Subcutaneous abdominal adipose tissue (tissue), 5 donors: Measurements from ENCODE around the gene PTCD3.

Source experiments
- H3K27ac ChIP-seq: one replicate; pipeline ENCODE4 v1.7.0; 2013; ENCODE audit warnings: low read depth, mild to moderate bottlenecking, inconsistent platforms, low read length, moderate library complexity
- H3K27me3 ChIP-seq, 5 donors: one replicate each; pipeline ENCODE4 v1.7.0; 2013; ENCODE audit warnings: low read length in 5 of 5, inconsistent platforms in 1 of 5; ENCODE audit not compliant: control insufficient read depth in 5 of 5, insufficient read depth in 4 of 5
- H3K36me3 ChIP-seq, 5 donors: one replicate each; pipeline ENCODE4 v1.7.0; 2013; ENCODE audit warnings: low read length in 5 of 5; ENCODE audit not compliant: control insufficient read depth in 5 of 5, insufficient read depth in 5 of 5
- H3K4me1 ChIP-seq, 5 donors: one replicate each; pipeline ENCODE4 v1.7.0; 2013; ENCODE audit warnings: low read length in 5 of 5, mild to moderate bottlenecking in 3 of 5, moderate library complexity in 1 of 5; ENCODE audit not compliant: control insufficient read depth in 5 of 5, insufficient read depth in 5 of 5
- H3K4me3 ChIP-seq, 5 donors: one replicate each; pipeline ENCODE4 v1.7.0; 2013; ENCODE audit warnings: low read length in 5 of 5, low read depth in 1 of 5
- H3K9ac ChIP-seq, 5 donors: one replicate each; pipeline ENCODE4 v1.7.0; 2013; ENCODE audit warnings: low read length in 5 of 5, mild to moderate bottlenecking in 4 of 5, moderate library complexity in 3 of 5
- H3K9me3 ChIP-seq, 5 donors: one replicate each; pipeline ENCODE4 v1.7.0; 2013; ENCODE audit warnings: low read length in 5 of 5; ENCODE audit not compliant: control insufficient read depth in 5 of 5
- donor health status: healthy.
- donor health status: healthy.
- donor health status: healthy.
- donor health status: healthy.
- donor health status: healthy.

PTCD3 gene

GRCh38 chr2:86069091-86069685, 36.8 kb upstream of the PTCD3 start:
- H3K9me3 ChIP-seq: no peaks in the 10 kb centered on the region
- no peak overlapping the region for H3K9ac ChIP-seq
- no peaks in the 10 kb centered on the region for H3K27me3 ChIP-seq
- peaks cover 0 to 44% (median 33%) of the 10 kb centered on the region in 5 donors for H3K36me3 ChIP-seq
- H3K4me3 ChIP-seq: no peak overlapping the region
- no peak overlapping the region for H3K27ac ChIP-seq
- H3K4me1 ChIP-seq: peaks cover 10 to 46% (median 43%) of the 10 kb centered on the region in 5 donors

GRCh38 chr2:86069783-86070339, 36.2 kb upstream of the PTCD3 start:
- Histone ChIP-seq H3K27me3 (no peaks in the 10 kb centered on the region), H3K9me3 (no peaks in the 10 kb centered on the region), H3K4me3 (no peak overlapping the region), H3K9ac (no peak overlapping the region), H3K4me1 (peaks cover 10 to 46% (median 43%) of the 10 kb centered on the region in 5 donors), H3K27ac (no peak overlapping the region), H3K36me3 (peaks cover 0 to 44% (median 33%) of the 10 kb centered on the region in 5 donors)

- Histone ChIP-seq H3K9me3 (no peaks in the 10 kb centered on the region), H3K27me3 (no peaks in the 10 kb centered on the region), H3K4me1 (peaks cover 10 to 43% (median 39%) of the 10 kb centered on the region in 5 donors), H3K36me3 (peaks cover 0 to 41% (median 34%) of the 10 kb centered on the region in 5 donors), H3K4me3 (no peak overlapping the region), H3K9ac (no peak overlapping the region), H3K27ac (no peak overlapping the region)
Measured at GRCh38 chr2:86070868-86071267, 35.2 kb upstream of the PTCD3 start.

- Histone ChIP-seq H3K36me3 (peaks cover 0 to 51% (median 45%) of the 10 kb centered on the region in 5 donors), H3K27ac (peak overlapping the region; percentile 76)
Measured at GRCh38 chr2:86072271-86072858, 33.7 kb upstream of the PTCD3 start.

GRCh38 chr2:86073225-86073624, 32.8 kb upstream of the PTCD3 start:
- Histone ChIP-seq H3K36me3 (peaks cover 4 to 57% (median 51%) of the 10 kb centered on the region in 5 donors), H3K9me3 (no peaks in the 10 kb centered on the region), H3K4me1 (peaks cover 9 to 46% (median 35%) of the 10 kb centered on the region in 5 donors), H3K4me3 (no peak overlapping the region), H3K9ac (no peak overlapping the region), H3K27me3 (no peaks in the 10 kb centered on the region), H3K27ac (peak overlapping the region; percentile 76)

More at GRCh38 chr2:86072271-86072858, 33.7 kb upstream of the PTCD3 start:
- Histone ChIP-seq H3K9ac (peak overlapping the region in 3 of 5 donors; percentile 6 to 48 (median 18)), H3K9me3 (no peaks in the 10 kb centered on the region), H3K4me1 (peaks cover 10 to 47% (median 34%) of the 10 kb centered on the region in 5 donors), H3K4me3 (peak overlapping the region in 2 of 5 donors; percentile 9 to 13), H3K27me3 (no peaks in the 10 kb centered on the region)

- H3K4me3 ChIP-seq: no peak overlapping the region
- H3K27ac ChIP-seq: no peak overlapping the region
- peaks cover 4 to 51% (median 45%) of the 10 kb centered on the region in 5 donors for H3K36me3 ChIP-seq
- peaks cover 9 to 36% (median 30%) of the 10 kb centered on the region in 5 donors for H3K4me1 ChIP-seq
- no peak overlapping the region for H3K9ac ChIP-seq
- no peaks in the 10 kb centered on the region for H3K9me3 ChIP-seq
- H3K27me3 ChIP-seq: no peaks in the 10 kb centered on the region
Measured at GRCh38 chr2:86074256-86074655, 31.8 kb upstream of the PTCD3 start.

GRCh38 chr2:86074811-86075210, 31.2 kb upstream of the PTCD3 start:
- Histone ChIP-seq H3K27me3 (no peaks in the 10 kb centered on the region), H3K9me3 (no peaks in the 10 kb centered on the region), H3K36me3 (peaks cover 4 to 48% (median 40%) of the 10 kb centered on the region in 5 donors), H3K9ac (no peak overlapping the region), H3K27ac (no peak overlapping the region), H3K4me1 (peaks cover 9 to 35% (median 32%) of the 10 kb centered on the region in 5 donors), H3K4me3 (no peak overlapping the region)

- H3K9ac ChIP-seq: no peak overlapping the region
- H3K27me3 ChIP-seq: no peaks in the 10 kb centered on the region
- H3K4me1 ChIP-seq: peaks cover 12 to 46% (median 42%) of the 10 kb centered on the region in 5 donors
- H3K27ac ChIP-seq: no peak overlapping the region
- H3K4me3 ChIP-seq: no peak overlapping the region
- H3K36me3 ChIP-seq: peaks cover 4 to 54% (median 42%) of the 10 kb centered on the region in 5 donors
- H3K9me3 ChIP-seq: no peaks in the 10 kb centered on the region
Measured at GRCh38 chr2:86075886-86076285, 30.1 kb upstream of the PTCD3 start.

GRCh38 chr2:86078774-86079545, 27.1 kb upstream of the PTCD3 start:
- H3K36me3 ChIP-seq: peaks cover 8 to 57% (median 41%) of the 10 kb centered on the region in 5 donors
- H3K9ac ChIP-seq: no peak overlapping the region
- no peak overlapping the region for H3K4me3 ChIP-seq
- peaks cover 3 to 23% (median 20%) of the 10 kb centered on the region in 5 donors for H3K4me1 ChIP-seq
- no peak overlapping the region for H3K27ac ChIP-seq
- H3K9me3 ChIP-seq: no peaks in the 10 kb centered on the region
- no peaks in the 10 kb centered on the region for H3K27me3 ChIP-seq
